ENCODE data around the gene NEDD1.

GRCh38 chr12:96880220-96880619 is 26.8 kb upstream of the NEDD1 start:
- no peak for TF ChIP-seq CTCF (conservative IDR thresholded peaks at IDR 0.05)
- TF ChIP-seq ZFX (IDR thresholded peaks at IDR 0.05) = no peak

All from C4-2B (cell line).